Activated CD8-positive, alpha-beta memory T cell treated with anti-CD3 and anti-CD28 coated beads, Interleukin-2, amount 50 U/mL, for 48 hours (primary cell): ENCODE data around the gene DRC7.
"Not testable (repeated sequence)": the region's sequence is repeated elsewhere in the genome, so short reads cannot be mapped to it uniquely, and the experiment has no call there.

Experiments used
- DNase-seq: peaks from one replicate; pipeline ENCODE4 v3.0.0-alpha.2; 2020

Gene DRC7

DNA sequence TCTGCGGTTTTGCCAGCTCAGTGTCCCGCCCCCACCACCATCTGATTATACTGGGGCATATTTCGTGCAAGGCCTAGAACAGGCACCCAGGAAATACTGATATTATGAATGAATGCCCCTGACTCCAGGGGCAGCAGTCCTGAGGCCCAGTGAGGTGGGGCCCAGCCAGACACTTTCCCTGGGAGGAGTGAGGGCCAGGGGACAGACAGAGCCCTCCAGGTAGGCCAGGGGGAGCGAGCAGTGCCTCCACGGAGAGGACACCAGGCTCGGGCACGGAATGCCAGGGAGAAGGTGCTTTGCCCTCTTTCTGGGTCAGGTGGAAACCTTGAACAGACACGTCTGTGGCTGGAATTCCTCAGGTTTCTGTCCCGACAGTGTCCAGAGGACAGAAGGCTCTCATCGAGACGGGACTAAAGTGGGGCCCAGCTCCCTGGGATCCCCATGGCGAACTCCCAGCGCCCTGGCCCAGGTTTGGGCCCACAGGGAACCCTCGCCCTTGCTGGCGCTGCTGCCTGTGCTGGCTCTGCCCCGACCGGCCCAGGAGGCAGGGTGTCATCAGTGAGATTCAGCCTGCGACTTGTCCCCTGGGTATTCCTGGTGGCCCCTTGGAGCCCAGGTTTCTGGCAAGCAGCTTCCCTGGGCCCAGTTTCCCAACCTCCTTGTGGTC, 45.3 kb downstream of the DRC7 start:
- no peak for DNase-seq

DNA sequence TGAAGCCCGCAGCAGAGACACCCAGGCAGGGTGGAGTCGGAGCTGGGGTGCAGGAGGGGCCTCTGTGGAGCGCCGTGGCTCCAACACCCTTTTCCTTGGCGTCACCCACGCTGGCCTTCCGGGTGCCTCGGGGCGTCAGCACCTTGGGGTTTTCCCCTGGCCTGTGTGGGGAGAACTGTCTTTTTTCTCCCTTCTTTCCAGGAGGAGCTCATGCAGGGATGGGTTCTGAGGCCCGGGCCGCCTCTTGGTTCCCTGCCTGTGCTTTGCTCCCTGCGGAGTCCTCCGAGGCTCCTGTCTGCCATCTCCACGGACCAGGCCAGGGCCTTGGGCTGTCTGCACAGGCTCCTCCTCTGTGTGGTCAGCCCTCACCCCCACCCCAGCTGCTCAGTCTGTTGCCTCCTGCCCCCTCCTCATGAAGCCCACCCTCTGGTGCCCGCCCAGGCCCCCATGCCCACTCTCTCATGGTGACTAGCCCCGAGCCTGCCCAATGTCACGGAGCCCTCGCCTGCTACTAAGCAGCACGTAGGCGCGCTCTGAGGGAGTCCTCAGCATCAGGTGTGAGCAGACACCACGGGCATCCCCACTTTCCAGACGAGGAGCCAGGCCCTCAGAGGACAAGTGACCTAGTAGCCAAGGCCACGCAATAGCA, 45.9 kb downstream of the DRC7 start:
- DNase-seq, result no peak

DNA sequence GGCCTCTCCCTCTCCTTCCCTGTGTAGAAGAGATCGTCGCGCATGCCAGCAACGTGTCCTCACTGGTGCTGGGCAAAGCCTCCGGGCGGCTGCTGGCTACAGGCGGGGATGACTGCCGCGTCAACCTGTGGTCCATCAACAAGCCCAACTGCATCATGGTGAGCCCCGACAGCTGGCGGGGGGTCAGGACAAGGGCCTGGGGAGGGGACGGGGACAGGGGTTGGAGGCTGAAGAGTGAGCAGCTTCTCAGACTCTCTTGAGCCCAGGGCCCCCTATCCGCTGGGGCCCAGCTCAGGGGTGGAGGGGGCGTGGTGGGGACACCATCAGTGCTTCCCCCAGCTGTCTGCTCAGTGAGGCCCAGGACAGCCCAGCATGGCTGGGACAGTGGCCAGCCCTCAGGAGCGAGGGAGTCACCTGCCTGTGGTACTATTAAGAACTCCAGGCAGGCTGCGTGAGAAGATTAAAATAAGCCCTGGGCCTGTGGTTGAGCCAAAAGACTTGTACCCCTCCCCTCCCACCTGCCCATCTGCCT, 47.1 kb downstream of the DRC7 start:
- DNase-seq, result no peak

DNA sequence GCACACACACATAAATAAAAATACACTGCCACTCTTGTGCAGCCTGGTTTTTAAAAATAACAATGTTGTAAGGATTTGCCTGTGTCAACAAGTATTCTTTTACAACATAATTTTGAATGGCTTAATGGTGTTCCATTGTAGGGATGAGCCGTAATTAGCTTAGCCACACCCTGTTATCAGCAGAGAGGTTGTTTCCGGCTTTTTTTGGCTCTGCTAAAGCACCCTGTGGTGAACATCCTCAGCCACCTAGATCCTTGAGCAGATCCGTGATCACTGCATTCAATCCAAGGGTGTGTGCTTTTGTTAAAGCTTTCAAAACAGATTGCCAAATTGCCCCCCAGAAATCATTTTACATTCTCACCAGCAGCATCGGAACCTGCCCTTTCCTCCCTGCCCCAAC, 47.9 kb downstream of the DRC7 start:
- no peak for DNase-seq

GRCh38 chr16:57743458-57743857, 48.9 kb downstream of the DRC7 start:
- DNase-seq, result no peak

GRCh38 chr16:57743886-57744641, 49.5 kb downstream of the DRC7 start:
- DNase-seq, result no peak

GRCh38 chr16:57744642-57744903, 50.0 kb downstream of the DRC7 start:
- DNase-seq, result no peak

DNA sequence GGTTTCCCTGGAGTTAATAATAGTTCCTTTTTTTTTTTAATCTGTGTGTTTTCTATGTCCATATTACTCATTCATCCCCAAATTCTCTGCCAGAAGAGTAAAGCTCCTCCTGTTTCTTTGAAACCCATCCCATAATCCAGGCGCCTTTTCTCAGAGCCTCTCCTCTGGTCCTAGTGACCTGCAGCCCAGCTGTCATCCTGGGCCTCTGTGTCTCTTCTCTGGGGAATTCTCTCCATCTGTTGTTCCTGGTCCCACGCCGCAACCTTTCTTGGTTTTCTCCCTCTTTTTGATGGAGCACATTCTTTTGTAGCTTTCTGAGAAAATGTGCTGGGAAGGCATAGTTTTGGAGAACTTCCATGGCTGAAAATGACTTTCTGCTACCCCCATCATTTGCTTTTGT, 51.2 kb downstream of the DRC7 start:
- DNase-seq, result no peak

DNA sequence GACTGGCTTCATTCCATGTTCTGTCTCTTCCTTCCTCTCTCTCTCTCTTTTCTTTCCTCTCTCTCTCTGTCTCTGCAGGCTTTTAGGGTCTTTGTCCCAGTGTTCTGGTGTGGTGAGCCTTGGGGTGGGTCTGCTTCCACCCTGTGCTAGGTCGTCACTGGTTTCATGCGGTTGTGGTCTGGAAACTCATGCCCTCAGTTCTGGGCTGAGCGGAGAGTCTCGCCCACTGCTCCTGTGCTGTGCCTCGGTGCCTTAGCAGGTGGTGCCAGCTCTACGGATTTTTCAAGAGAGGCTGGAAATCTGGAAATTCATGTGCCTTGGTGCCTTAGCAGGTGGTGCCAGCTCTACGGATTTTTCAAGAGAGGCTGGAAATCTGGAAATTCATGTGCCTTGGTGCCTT, 51.7 kb downstream of the DRC7 start:
- DNase-seq, result not testable (repeated sequence)

DNA sequence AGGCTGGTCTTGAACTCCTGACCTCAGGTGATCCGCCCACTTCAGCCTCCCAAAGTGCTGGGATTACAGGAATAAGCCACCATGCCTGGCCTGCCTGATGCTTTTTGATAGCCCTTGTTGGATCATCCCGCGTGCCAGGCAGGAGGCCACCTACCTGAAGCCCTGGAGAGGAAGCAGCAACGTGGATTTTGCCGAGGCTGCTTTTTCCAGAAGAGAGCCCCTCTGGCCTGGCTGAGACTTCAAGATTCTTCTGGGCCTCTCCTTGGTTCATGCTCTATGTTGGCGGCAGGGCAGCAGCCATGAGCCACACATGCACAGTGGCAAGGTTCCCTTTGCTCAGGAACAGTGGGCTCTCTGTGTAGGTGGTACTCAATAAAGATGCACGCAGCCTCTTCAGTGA, 52.5 kb downstream of the DRC7 start:
- no peak for DNase-seq

DNA sequence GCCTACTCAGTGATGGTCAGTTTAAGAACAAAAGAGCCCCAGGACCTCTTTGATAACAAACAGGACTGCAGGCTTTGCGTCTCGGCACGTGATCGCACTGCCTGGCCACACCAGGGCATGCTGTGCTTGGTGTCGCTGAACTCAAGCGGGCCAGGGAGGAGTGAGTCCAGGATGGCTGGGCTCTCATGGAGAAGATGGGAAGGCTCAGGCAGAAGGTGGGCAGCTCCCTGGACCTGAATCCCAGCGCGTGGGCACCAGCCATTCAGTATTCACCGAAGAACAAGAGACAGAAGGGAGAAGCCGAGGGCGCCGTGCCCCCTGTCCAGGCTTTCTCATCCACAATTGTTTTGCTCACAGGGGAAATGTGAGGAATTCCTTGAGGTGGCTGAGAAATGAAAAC, 52.9 kb downstream of the DRC7 start:
- DNase-seq, result no peak

DNA sequence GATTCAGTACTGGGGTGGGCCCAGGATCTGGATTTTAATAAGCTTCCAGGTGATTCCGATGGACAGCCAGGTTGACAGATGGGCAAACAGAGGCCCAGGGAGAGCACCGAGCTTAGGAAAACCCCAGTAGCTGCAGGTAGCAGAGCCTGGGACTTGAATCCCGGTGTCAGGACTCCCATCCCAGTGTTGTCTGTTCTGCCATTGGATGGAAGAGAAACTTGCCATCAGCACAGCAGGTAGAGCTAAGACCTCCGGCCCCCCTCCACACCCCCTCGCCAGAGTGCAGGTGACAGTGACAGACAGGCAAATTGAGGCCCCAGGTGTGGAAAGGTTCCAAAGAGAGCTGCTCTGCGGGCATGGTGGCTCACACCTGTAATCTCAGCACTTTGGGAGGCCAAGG, 53.4 kb downstream of the DRC7 start:
- no peak for DNase-seq

- no peak for DNase-seq
Observed at GRCh38 chr16:57748596-57748995, 54.0 kb downstream of the DRC7 start.

GRCh38 chr16:57749101-57749692, 54.6 kb downstream of the DRC7 start:
- no peak for DNase-seq

DNA sequence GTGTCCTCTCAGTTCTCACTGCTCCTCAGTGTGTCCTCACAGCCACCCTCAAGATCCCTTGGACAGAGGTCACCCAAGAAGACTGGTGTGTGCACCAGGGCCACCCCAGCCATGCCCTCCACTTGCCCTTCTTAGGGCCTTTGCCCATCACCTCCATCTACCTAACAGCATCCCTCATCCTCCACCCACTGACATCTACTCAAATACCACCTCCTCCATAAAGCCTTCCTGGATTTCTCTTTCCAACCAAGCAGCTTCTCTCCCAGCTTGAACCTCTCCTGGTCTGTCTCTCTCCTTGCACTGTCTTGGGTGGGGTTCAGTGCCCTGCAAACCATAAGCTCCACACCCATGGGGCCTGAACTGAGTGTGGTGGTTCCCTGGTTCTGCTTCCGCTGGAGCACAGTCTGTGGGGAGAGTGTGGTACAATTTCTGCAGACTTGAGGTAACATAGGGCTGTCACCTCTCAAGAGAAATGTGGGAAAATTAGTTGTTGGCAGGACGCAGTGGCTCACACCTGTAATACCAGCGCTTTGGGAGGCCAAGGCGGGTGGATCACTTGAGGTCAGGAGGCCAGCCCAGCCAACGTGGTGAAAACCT, 55.3 kb downstream of the DRC7 start:
- DNase-seq, result no peak

- no peak for DNase-seq
Observed at GRCh38 chr16:57750796-57751538, 56.4 kb downstream of the DRC7 start.

- no peak for DNase-seq
Observed at GRCh38 chr16:57751539-57752202, 57.1 kb downstream of the DRC7 start.

DNA sequence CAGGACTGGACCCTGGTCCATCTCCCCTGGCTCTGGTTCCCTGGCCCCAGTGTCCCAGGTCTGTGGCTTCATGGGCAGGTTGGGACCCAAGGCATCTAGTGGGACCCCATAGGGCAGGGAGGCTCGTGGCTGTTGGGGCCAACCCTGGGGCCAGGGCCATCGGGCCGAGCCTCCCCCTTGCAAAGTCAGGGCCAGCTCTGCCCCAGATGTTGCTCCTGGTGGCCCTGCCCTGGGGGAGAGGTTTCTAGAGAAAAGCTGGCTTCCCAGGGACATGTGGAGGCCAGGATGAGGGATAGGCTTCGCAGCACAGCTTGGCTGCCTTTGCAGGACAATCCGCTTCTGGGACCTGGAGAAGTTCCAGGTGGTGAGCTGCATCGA, 57.6 kb downstream of the DRC7 start:
- no peak for DNase-seq

GRCh38 chr16:57752581-57753447, 58.2 kb downstream of the DRC7 start:
- no peak for DNase-seq

DNA sequence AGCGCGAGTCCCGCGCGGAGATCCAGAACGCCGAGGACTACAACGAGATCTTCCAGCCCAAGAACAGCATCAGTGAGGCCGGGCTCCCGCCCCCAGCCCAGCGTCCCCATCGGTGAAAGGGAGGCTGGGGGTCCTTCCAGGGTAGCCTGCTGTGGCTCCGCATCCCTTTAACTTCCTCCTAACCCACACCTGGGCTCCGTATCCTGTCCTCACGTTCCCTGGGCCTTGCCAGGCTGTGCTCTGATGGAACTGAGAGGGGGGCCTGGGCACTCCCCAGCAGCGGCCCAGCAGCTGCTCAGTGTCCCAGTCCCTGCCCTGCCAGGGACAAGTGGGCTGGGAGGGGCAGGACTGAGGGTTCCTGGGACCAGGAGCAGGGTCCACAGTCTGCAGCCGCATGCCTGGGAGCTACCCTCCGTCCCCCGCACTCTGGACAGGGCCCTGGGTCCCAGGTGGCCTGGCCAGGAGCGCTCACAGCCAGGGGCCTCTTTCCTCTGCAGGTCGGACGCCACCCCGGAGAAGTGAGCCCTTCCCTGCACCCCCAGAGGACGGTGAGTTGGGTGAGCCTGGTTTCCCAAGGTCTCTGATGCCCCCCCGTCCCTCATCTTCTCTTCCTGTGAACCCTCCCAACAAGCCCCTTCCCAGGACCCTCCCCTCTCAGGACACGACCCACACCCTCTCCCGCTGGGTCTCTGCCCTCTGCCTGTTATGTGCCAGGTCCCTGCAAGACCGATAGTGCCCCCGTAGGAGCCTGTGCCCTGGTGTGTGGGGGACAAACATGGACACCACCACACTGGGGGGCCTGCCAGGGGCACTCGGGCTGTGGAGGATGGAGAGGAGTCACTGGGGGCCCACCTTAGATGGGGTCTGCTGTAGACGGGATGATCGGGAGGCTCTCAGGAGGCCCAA, 59.1 kb downstream of the DRC7 start:
- DNase-seq, result no peak
